ENCODE data around the gene CDH13.

Gene CDH13

DNA sequence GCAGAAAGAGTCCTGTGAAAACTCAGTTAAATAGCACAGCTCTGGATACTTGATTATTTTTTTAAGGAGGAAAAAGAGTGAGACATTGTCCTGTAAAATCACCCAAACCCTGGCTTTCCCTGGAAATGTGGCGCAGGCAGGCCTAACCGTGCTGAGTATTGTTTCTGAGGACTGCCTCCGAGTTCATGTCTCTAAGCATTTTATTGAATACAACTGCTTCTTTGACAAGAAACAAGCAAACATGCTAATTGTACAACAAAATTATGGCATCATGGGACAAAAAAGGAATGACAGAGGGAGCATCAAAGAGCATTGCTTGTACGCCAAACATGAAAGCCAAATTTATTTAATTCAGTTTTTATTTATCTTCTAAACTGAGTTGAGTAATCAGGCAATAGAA, 1116.5 kb downstream of the CDH13 start:
- DNase-seq, result no peak

DNA sequence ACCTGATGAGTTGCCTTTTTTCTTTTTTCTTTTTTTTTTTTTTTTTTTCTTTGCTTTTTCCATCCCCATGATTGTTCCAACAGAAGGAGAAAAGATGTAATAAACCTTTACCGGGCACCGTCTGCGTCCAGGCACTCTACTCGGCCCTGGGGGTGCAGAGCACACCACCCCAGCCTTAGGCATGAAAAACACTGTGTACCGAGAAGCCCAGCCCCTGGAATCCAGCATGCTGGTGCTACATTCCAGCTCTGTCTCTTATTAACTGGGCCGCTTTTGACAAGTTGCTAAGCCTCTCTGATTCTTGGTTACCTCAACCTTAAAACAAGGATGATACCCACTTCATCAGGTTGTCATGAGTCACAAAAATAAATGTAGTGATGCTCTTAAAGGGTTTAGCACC, 1117.0 kb downstream of the CDH13 start:
- no peak for DNase-seq

DNA sequence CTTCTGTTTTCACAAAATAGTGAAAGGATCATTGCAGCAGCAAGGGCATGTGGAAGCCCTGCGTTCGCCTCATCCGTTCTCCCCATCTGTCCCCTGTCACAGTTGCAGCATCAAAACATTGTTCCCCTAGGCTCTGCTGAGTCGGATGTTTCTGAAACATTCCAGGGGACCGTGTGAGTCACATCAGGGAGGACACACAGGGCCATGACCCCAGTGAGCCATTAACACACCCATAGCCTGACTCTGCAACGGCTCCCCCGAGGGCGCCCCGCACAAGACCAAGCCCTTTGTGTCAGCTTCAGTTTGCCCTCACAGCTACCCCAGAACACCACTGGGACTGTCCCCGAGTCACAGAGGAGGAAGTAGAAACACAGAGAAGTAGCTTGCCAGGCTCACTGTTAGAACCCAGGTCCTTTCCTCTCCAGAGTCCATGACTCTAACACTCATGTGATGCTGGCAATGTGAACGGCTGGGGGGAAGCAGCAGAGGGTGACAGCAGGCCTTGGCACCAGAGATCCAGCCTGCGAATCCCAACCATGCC, 1117.7 kb downstream of the CDH13 start:
- DNase-seq, result no peak

DNA sequence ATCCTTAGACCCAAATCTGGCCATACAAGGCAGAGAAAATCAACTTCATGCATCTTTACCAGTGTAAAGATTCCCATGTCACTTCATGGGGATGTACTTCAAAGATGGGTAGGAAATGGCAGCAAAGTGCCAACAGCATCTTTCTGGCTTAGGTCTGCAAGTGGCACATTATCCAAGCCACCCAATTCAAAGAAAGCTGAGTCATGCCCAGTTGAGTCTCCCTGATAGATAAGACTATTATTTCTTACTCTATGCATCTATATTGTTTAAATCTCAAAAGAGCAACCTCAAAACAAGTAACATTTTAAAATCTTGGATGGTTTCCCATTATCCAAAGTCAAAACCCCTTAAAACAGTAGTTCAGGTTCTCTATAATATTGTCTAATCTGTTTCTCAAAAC, 1119.8 kb downstream of the CDH13 start:
- no peak for DNase-seq

DNA sequence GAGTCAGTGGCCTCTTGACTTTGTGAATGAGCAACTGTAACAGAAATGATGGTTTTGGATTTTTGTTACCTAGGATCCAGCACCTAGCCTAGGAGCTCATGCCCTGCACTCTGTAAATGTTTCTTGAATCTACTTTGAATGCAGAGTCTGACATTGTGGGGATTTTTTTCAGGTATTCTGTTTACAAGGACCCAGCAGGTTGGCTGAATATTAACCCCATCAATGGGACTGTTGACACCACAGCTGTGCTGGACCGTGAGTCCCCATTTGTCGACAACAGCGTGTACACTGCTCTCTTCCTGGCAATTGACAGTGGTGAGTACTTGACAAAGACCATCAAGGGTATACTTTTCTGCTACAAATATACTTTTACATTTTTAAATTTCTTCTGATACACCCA, 1121.2 kb downstream of the CDH13 start:
- no peak for DNase-seq

DNA sequence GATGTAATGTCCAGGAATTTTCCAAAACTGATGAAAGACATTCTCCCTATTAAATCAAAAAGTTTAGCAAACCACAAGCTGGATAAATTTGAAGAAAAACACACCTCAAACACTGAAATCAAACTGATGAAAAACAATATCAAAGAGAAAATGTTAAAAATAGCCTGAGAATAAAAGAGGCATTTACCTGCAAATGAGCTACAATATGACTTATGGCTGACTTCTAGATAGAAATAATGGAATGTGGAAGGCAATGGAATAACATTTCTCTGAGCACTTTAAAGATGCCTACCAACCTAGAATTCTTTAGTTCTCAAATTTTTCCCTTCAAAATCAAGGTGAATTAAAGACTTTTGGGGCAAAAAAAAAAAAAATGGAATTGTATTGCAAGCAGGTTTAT, 1128.6 kb downstream of the CDH13 start:
- no peak for DNase-seq

DNA sequence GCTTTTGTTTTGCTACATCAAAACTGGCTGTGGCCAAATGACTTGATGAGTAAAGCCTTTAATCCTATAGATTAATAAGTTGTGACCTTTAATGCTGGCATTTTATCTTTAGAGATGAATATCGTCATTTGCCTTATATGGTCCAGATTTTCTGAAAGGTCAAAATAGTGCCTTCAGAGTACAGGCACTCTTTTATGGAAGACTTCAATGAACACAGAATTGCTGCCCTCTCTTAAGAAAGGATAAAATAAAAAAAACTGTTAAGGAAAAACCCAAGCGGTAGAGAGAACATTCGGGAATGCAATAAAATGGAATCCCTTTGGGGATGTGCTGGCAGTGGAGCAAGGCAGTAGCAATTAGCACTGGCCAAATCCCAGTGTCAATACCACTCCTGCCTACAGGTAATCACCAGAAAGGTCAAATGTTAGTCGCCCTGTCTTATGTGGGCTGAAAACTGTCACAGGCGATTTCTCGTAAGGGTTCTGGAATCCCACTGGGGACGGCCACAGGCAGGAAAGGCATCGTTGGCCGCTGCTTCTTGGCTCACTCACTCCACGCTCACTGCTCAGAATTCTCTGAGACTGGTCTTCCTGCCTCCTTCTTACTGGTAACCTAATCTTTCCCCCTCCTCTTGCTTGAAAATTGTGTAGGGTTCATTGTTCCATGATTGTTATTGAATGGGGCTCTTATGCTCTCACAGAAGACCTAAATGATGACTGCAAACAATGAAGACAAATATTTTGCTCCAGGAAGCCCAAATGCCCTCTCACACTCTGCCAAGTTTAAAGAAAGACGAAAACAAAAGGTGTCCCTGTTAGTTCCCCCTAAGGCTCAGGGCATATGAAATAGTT, 1135.6 kb downstream of the CDH13 start:
- no peak for DNase-seq

DNA sequence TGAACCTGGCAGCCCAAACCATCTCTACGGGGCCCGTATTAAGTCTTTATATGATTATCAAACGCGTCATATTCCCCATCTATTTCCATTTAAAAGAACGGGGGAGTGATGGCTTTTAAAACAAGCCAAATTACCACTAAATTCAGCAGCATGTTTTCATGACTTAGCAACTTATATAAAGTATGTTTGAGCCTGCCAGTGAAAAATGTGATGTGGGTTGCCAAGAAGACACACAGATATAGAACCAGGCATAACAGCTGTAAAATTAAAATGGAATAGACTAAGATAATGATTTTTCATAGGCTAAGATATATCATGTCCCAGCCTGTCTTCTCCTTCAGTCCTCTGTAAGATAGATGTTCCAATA, 1136.2 kb downstream of the CDH13 start:
- no peak for DNase-seq

DNA sequence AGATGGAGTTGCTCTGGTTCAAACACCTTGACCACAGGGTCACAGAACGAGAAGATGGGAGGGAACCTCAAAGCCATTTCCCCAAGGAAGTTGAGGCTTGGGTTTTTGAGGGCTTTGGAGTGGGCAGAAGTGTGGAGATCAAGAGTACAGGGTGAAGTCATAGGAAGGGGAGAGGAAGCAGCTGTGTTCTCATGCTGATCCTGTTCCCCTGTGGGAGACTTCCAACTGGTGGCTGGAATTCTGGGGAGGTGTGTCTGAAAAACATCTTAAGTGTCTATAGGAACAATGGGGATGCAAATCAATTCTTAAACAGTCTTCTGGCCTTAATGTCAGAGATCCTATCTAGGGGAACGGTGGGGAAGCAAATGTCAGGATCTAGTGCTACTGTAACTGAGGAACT, 1142.2 kb downstream of the CDH13 start:
- no peak for DNase-seq

DNA sequence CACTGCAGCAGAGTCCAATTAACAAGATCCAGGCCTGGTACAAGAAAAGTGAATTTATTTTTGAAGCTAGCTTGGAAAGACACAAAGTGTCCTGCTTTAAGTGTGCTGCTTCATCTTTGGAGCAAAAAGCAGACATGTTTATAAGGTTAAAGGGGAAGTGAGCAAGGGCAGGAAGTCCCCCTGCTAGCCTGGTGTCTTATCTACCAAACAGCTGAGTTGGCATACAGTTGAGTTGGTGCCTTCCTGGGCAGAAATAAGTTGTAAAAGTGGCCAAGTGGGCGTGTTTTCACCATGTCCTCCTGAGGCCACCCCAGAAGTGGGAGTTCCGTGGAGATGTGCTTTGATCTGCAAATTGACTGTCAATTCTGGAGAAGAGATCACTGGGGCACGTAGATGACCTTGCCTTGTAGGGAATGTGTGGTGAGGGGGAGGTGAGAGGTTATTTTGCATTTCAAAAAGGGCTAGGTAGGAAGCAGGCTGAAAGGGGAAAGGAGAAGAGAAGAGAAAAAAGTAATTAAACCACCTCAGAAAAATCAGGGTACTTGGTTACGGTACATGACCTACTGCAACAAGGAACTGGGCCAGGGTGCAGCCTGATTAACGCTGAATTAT, 1142.7 kb downstream of the CDH13 start:
- DNase-seq, result no peak

DNA sequence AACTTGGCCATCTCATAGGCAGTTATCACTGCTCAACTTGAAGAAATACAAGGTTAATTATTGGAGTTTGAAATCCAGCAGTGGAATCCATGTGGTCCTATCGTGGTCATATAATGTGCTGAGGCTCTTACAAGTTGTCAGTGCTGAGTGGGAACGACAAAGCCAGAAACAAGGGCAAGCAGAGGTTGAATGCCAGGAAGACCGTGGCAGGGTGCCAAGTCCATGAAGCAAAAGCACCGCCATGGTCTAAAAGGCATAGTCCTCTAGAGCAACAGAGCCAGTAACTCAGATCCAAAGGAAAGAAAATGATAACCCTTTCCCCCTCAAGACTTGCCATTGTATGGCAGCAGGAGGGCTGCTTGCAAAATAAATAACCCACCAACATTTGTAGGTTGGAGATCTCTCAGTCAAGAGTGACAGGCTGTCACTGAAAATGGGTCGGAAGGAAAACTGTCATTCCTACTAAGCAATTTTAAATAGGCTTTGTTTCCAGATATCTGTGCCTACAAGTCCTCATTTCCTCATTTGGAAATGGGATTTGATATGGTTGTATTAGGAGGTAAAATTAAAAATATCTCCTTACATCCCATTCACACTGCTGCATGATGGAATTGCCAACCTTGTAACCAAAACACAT, 1144.7 kb downstream of the CDH13 start:
- DNase-seq, result no peak

DNA sequence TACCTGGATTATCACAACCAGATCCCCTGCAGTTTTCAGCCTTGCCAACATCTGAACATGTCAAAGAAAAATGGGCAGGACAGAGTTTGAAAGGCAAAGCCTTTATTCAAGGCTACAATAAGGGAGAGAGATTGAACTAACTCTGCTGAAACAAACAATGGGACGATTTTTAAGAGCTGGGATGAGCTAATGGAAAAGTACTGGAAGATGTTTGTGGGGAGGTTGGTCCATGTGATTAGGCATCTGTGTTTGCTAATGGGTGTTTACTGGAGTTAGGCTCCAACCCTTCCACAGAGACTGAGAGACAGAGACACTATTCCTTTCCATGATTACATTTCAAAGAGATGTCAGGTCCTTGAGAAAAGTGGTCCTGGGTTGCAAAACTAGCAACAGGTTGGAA, 1146.0 kb downstream of the CDH13 start:
- no peak for DNase-seq

DNA sequence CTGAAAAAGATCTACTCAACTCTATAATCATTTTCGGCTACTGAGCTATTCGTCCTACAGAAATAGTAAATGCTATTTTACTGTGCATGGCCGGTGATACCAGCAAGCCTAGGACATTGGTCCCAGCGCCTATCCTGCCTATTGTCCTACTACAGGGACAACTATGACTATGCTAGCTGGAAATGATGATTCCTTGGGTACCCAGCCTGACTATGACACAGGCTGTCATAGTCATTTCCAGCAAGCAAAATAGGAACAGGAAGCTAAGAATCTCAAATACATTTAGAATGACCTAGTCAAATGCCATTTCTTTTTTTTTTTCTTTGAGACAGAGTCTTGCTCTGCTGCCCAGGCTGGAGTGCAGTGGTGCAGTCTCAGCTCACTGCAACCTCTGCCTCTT, 1147.3 kb downstream of the CDH13 start:
- no peak for DNase-seq

DNA sequence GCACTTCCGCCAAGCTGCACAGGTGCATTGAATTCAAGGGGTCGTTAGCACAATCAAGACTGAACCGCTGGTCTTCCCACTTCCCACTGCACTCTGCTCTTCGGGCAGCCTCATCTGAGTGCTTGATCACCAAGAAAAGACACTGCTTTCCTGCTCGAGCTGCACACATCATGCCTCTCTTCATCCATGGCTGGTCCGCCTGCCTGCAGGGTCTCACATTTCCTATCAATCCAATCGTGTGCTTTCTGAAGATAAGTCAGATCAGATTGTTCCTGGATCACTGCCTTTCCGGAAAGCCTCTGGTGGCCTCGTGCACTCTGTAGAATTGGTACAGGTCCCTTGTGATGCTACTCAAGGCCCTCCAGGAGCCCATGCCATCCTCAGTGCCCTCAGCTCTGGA, 1150.2 kb downstream of the CDH13 start:
- DNase-seq, result no peak

DNA sequence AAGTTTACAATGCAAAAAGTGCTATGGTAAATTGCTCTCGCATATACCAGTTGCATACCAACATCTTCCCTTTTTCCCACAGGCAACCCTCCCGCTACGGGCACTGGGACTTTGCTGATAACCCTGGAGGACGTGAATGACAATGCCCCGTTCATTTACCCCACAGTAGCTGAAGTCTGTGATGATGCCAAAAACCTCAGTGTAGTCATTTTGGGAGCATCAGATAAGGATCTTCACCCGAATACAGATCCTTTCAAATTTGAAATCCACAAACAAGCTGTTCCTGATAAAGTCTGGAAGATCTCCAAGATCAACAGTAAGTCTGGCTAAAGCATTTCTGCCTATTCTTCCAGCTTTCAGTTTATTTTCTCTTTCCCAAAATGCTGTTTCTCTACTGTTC, 1153.1 kb downstream of the CDH13 start:
- DNase-seq, result no peak

DNA sequence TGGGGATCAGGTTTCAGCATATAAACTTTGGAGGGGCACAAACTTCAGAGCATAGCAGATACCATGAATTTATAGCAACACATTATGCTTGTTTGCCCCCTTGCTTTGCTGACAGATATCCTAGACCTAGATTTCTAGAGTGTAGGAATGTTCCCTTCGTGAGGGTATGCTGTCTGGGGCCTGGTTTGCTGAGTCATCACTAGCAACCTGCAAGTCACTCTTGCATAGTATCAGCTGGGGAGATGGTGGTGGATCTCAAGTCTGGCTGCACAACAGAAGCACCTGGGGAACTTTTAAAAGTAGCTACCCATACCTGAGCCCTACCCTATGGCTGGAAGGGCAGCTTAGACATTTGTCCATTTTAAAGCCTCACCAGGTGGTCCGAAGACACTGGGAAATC, 1158.7 kb downstream of the CDH13 start:
- DNase-seq, result no peak

DNA sequence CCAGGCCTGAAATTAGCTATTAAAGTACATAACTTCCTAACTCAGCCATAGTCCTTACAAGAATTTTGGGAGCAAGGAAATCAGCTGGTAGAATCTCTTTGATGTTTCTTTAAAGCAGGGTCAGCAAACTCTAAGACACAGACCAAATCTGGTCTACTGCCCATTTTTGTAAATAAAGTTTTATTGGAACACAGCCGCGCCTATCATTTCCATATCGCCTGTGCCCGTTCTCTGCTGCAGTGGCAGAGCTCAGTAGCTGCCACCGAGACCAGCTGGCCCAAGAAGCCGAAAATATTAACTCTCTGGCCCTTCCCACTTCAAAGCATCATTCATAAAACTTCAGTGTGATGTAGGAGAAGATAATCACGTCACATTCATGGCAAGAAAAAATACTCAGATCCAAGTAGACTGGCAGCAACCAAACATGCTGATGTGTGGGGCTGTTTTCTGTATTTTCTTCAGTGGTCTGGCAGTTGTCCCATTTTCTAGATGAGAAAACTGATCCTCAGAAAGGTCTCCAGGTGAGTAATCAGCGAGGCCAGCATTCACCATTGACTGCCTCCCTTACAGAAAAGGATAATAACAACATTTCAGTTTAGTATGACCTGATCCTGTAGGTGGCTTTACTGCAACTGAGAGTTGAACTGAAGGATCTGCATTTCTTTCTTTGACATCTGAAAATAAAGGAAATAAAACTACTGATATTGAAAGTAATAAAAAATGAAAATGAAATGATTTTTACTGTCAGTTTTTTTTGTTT, 1163.1 kb downstream of the CDH13 start:
- no peak for DNase-seq

DNA sequence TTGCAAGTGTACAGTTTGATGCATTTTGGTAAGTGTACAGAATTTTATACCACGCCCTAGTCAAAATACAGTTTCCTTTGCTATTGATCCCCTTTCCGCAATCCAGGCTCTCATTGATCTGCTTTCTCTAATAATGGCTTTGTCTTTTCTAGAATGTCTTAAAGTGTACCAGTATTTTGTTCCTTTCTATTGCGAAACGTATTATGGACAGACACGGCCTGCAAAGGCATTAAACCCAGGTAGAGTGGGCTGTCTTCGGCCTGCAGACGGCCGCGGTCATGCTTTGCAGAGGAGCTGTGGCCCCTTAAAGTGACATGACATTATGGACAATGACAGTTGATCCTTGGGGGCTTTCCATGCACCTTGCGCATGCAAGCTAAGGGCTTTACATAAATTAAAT, 1165.1 kb downstream of the CDH13 start:
- DNase-seq, result no peak

DNA sequence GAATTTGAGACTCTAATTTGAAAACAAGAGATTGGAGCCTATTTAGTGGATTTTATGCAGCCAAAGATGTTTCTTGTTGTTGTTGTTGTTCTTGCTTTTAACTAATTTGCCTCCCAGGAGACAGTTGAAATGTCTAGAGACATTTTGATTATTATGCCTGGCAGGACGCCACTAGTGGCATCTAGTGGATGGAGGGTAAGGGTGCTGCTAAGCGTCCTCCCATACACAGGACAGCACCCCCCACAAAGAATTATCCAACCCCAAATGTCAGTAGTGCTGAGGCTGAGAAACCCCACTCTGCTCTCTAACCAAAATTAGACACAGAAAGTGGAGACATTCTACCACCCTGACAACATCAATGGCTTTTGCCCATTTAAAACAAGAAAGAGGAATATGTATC, 1165.6 kb downstream of the CDH13 start:
- DNase-seq, result no peak

DNA sequence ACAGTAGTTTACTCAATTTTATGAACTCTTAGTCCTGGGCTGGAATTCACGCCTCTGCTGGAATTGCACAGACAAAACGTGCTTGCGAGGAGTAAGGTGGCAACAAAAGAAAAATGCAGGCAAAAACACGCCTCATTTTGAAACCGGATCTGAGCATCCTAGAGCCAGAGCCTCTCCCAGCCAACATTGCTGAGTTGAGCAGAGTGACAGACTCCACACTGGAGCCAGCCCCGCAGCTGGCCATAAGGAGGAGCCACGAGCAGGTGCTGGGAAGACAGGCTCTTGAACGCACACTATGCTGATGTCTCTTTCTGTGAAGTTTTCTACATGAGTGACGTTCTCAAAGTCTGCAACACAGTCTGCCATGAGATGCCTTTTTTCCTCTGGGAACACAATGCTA, 1166.4 kb downstream of the CDH13 start:
- DNase-seq, result no peak

DNA sequence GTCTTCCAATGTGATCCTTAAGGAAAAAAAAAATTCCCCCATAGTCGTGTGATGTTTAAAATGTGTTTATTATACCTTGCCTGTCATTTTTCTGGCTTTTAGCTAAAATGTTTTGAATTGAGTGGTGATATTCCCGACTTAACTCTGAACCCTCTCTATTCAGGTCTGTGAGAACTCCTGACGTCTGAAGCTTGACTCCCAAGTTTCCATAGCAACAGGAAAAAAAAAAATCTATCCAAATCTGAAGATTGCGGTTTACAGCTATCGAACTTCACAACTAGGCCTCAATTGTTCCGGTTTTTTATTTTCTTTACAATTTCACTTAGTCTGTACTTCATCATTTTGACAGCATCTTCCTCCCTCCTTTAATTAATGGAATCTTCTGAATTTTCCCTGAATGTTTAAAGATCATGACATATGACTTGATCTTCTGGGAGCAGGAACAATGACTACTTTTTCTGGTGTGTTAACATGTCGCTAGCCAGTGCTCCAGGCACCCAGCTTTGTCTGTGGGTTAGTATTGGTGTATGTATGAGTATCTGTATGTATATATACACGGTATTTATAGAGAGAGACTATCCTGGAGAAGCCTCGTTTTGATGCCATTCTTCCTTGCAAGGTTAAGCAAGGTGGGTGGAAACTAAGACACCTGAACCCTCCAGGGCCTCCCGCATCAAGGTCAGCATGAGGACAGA, 1168.2 kb downstream of the CDH13 start:
- no peak for DNase-seq

DNA sequence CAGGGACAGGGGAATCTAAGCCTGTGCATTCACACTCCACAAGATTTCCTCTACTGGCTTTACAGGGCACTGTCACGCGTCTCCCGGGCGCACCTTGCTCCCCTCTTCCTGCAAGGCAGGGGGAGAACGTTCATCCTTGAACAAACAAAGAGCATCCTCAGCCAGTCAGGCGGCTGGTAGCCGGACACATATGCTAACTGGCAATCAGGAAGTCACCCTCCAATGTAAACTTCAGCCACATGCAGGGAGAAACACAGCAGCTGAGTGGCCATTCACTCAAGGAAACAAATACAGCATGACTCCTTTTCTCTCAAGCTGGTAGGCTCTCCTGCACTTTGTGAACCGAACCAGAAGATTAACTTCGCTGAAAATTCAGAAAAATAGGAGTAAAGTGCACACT, 1170.2 kb downstream of the CDH13 start:
- DNase-seq, result no peak

DNA sequence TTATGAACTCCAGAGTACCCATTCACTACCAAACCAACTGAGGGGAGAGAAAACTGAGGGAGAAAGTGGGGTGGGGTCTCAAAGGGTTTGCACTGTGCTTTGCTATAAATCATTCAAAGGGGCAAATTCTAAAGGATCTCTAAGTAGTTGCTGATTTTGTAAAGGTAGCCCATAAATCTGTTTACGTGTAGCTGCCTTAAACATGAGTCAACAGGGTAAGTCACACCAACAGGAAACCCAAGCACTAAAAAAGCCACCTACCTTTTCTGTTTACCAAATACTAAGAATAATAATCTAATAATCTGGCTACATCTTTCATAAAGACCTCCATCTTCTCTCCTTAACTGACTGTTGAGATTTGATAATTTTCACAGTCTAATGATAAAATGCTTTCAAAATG, 1172.6 kb downstream of the CDH13 start:
- no peak for DNase-seq
